Hepatic stellate cell (primary cell): ENCODE results near the gene EYS.

Source experiments
- DNase-seq: peaks from one replicate; pipeline ENCODE4 v3.0.0; 2011; ENCODE audit warnings: low spot score

Gene EYS

GRCh38 chr6:64128301-64129024 lies 1578.6 kb downstream of the EYS start:
- no peak for DNase-seq

- DNase-seq = no peak
Observed at GRCh38 chr6:64123761-64124633, 1583.0 kb downstream of the EYS start.

GRCh38 chr6:64122712-64123375 lies 1584.2 kb downstream of the EYS start:
- DNase-seq = no peak

GRCh38 chr6:64121011-64121565 lies 1585.9 kb downstream of the EYS start:
- no peak for DNase-seq

GRCh38 chr6:64113704-64114103 lies 1593.3 kb downstream of the EYS start:
- no peak for DNase-seq

- no peak for DNase-seq
Observed at GRCh38 chr6:64104051-64104450, 1603.0 kb downstream of the EYS start.

GRCh38 chr6:64103480-64103879 lies 1603.5 kb downstream of the EYS start:
- DNase-seq = no peak

GRCh38 chr6:64100702-64101303 lies 1606.2 kb downstream of the EYS start:
- DNase-seq = no peak

- no peak for DNase-seq
Observed at GRCh38 chr6:64090352-64090751, 1616.7 kb downstream of the EYS start.

- DNase-seq = no peak
Observed at GRCh38 chr6:64085126-64085525, 1621.9 kb downstream of the EYS start.

- no peak for DNase-seq
Observed at GRCh38 chr6:64084185-64084663, 1622.8 kb downstream of the EYS start.

GRCh38 chr6:64083261-64083660 lies 1623.8 kb downstream of the EYS start:
- no peak for DNase-seq

- DNase-seq = no peak
Observed at GRCh38 chr6:64081453-64081852, 1625.6 kb downstream of the EYS start.

- no peak for DNase-seq
Observed at GRCh38 chr6:64074981-64075380, 1632.0 kb downstream of the EYS start.

GRCh38 chr6:64072686-64073085 lies 1634.3 kb downstream of the EYS start:
- no peak for DNase-seq

GRCh38 chr6:64064919-64065318 lies 1642.1 kb downstream of the EYS start:
- DNase-seq = no peak

GRCh38 chr6:64062960-64063683 lies 1643.9 kb downstream of the EYS start:
- no peak for DNase-seq

- no peak for DNase-seq
Observed at GRCh38 chr6:64054861-64055260, 1652.2 kb downstream of the EYS start.

- no peak for DNase-seq
Observed at GRCh38 chr6:64050590-64050989, 1656.4 kb downstream of the EYS start.

- no peak for DNase-seq
Observed at GRCh38 chr6:64049736-64050135, 1657.3 kb downstream of the EYS start.

GRCh38 chr6:64046746-64047208 lies 1660.2 kb downstream of the EYS start:
- no peak for DNase-seq
